Measurements from ENCODE around the gene PRKCZ. TPM values are rescaled to one million over a fixed set of nuclear protein-coding genes. Genes with fewer than 3 reads are reported as not detected.
A peak's percentile ranks its signal among the peaks of the same experiment; 100 is the strongest.

Gene PRKCZ
- polyA plus RNA-seq, 3 donors: 0.74 to 1.9 (median 1.4) TPM

GRCh38 chr1:2133879-2134215 lies 83.6 kb downstream of the PRKCZ start:
- Histone ChIP-seq H3K9me3 (replicated peaks in 1 of 2; ENCODE audit: control insufficient read depth in 1 of 2, insufficient read depth in 1 of 2, low read length in 2 of 2) (no peaks in the 10 kb centered on the region), H3K79me2 (ENCODE audit: insufficient read depth, low read length) (no peaks in the 10 kb centered on the region), H3K27me3 (ENCODE audit: control insufficient read depth in 2 of 2, insufficient read depth in 2 of 2, low read length in 2 of 2) (no peaks in the 10 kb centered on the region), H3K9ac (ENCODE audit: insufficient read depth, low read length, poor library complexity, severe bottlenecking) (peak overlapping the region; percentile 69), H3K4me3 (replicated peaks in 1 of 3; ENCODE audit: low read depth in 2 of 3, low read length in 3 of 3) (peak overlapping the region; percentile 14 to 76 (median 40)), H3K27ac (ENCODE audit: low read depth in 1 of 2, low read length in 2 of 2) (peak overlapping the region; percentile 55 to 87), H3K36me3 (replicated peaks in 1 of 2; ENCODE audit: control insufficient read depth in 1 of 2, insufficient read depth in 2 of 2, low read length in 2 of 2) (no peaks in the 10 kb centered on the region), H4K20me1 (ENCODE audit: insufficient read depth, low read length) (no peaks in the 10 kb centered on the region), H2AFZ (ENCODE audit: insufficient read depth, low read depth, low read length, poor library complexity, severe bottlenecking) (peak overlapping the region; percentile 56), H3K4me2 (replicated peaks; ENCODE audit: extremely low read depth, low read length, poor library complexity, severe bottlenecking) (peak overlapping the region; percentile 85), H3K4me1 (ENCODE audit: control insufficient read depth in 1 of 2, insufficient read depth in 2 of 2, low read length in 2 of 2) (peaks cover 15 to 23% of the 10 kb centered on the region in 2 donors)
- Mint-ChIP-seq H3K27ac (peak overlapping the region in 6 of 7 donors; percentile 54 to 97 (median 96)), H3K4me1 (peaks cover 12% of the 10 kb centered on the region), H3K27me3 (ENCODE audit: low read depth in 3 of 3) (peaks cover 7 to 15% (median 13%) of the 10 kb centered on the region in 3 donors), H3K4me3 (peak overlapping the region in 1 of 2 donors; percentile 81), H3K9me3 (peaks cover 0 to 1% (median 0%) of the 10 kb centered on the region in 7 donors), H3K36me3 (no peaks in the 10 kb centered on the region)
- TF ChIP-seq CTCF (IDR thresholded peaks at IDR 0.05): no peak
- intact Hi-C loops (cut with micrococcal nuclease): loop anchor here (2.0 to 10.0 kb wide), 7 partner anchors 38 to 413 kb away; partner anchors contain the start of genes FAAP20 (in 2 of the 2), PEX10 (in 2 of the 2), TMEM52 (in 2 of the 2) and CALML6 (in 1 of the 2)
- no peak for DNase-seq
- 84% methylated on average over 17 of the region's 17 CpGs for WGBS (ENCODE audit: insufficient coverage)

DNA sequence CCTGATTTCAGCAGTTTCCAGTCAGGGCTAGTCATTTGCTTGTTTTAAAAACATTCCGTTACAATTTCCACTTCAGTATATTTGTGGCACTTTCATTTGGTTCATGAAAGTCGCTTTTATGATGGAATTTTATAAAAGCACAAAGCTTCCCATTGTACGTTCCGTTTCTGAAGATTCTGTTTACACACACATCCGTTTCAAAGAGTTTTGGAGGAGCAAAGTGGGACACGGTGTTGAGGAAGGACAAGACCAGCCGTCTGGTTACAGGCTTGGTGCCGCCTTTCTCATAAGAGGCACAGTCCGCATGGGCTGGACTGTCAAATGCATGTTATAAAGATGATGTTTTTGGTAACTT lies 84.0 kb downstream of the PRKCZ start:
- Histone ChIP-seq H3K36me3 (replicated peaks in 1 of 2; ENCODE audit: control insufficient read depth in 1 of 2, insufficient read depth in 2 of 2, low read length in 2 of 2) (no peaks in the 10 kb centered on the region), H3K9me3 (replicated peaks in 1 of 2; ENCODE audit: control insufficient read depth in 1 of 2, insufficient read depth in 1 of 2, low read length in 2 of 2) (no peaks in the 10 kb centered on the region), H3K9ac (ENCODE audit: insufficient read depth, low read length, poor library complexity, severe bottlenecking) (no peak overlapping the region), H3K79me2 (ENCODE audit: insufficient read depth, low read length) (no peaks in the 10 kb centered on the region), H3K4me2 (replicated peaks; ENCODE audit: extremely low read depth, low read length, poor library complexity, severe bottlenecking) (no peak overlapping the region), H3K27ac (ENCODE audit: low read depth in 1 of 2, low read length in 2 of 2) (no peak overlapping the region), H3K27me3 (ENCODE audit: control insufficient read depth in 2 of 2, insufficient read depth in 2 of 2, low read length in 2 of 2) (no peaks in the 10 kb centered on the region), H3K4me1 (ENCODE audit: control insufficient read depth in 1 of 2, insufficient read depth in 2 of 2, low read length in 2 of 2) (peaks cover 15 to 23% of the 10 kb centered on the region in 2 donors), H3K4me3 (replicated peaks in 1 of 3; ENCODE audit: low read depth in 2 of 3, low read length in 3 of 3) (no peak overlapping the region), H4K20me1 (ENCODE audit: insufficient read depth, low read length) (no peaks in the 10 kb centered on the region), H2AFZ (ENCODE audit: insufficient read depth, low read depth, low read length, poor library complexity, severe bottlenecking) (no peak overlapping the region)
- peaks cover 12% of the 10 kb centered on the region for H3K4me1 Mint-ChIP-seq
- TF ChIP-seq CTCF (IDR thresholded peaks at IDR 0.05): no peak
- H3K36me3 Mint-ChIP-seq: no peaks in the 10 kb centered on the region
- intact Hi-C loops (cut with micrococcal nuclease): loop anchor here (5.0 to 10.0 kb wide), 5 partner anchors 38 to 413 kb away; partner anchors contain the start of genes PEX10 (in 2 of the 2), CALML6 (in 1 of the 2), FAAP20 (in 1 of the 2) and TMEM52 (in 1 of the 2)
- H3K27ac Mint-ChIP-seq: peak overlapping the region in 4 of 7 donors; percentile 25 to 78 (median 59)
- peaks cover 0 to 1% (median 0%) of the 10 kb centered on the region in 7 donors for H3K9me3 Mint-ChIP-seq
- H3K4me3 Mint-ChIP-seq: no peak overlapping the region
- H3K27me3 Mint-ChIP-seq (ENCODE audit: low read depth in 3 of 3): peaks cover 6 to 15% (median 10%) of the 10 kb centered on the region in 3 donors
- WGBS (ENCODE audit: insufficient coverage): 93% methylated on average over 7 of the region's 9 CpGs
- no peak for DNase-seq
